Upper lobe of right lung (tissue), 1 donor: ENCODE results near the gene CELSR1. TPM values are rescaled to one million over a fixed set of nuclear protein-coding genes. Genes with fewer than 3 reads are reported as not detected.
"Not testable (repeated sequence)": the region's sequence is repeated elsewhere in the genome, so short reads cannot be mapped to it uniquely, and the experiment has no call there.

Experiments
- ATAC-seq: fragments of 200-7000 bp; cut with Tn5 transposase; one replicate; pipeline ENCODE4 v1.9.1; 2020; ENCODE audit warnings: mild to moderate bottlenecking, moderate library complexity
- DNase-seq: peaks from one replicate; pipeline ENCODE4 v3.0.0-alpha.2; 2020
- H3K27ac ChIP-seq: fragments of 200-600 bp; one replicate; pipeline ENCODE4 v1.8.0; 2022
- H3K27me3 ChIP-seq: fragments of 200-600 bp; one replicate; pipeline ENCODE4 v1.8.0; 2022; ENCODE audit warnings: mild to moderate bottlenecking
- H3K36me3 ChIP-seq: fragments of 200-600 bp; one replicate; pipeline ENCODE4 v1.8.0; 2022
- H3K4me1 ChIP-seq: fragments of 200-600 bp; one replicate; pipeline ENCODE4 v1.8.0; 2022
- H3K4me3 ChIP-seq: fragments of 200-600 bp; one replicate; pipeline ENCODE4 v1.8.0; 2022; ENCODE audit warnings: mild to moderate bottlenecking
- H3K9me3 ChIP-seq: fragments of 200-600 bp; one replicate; pipeline ENCODE4 v1.8.0; 2022
- CTCF ChIP-seq: fragments of 200-600 bp; IDR thresholded peaks from one replicate; pipeline ENCODE4 v1.8.0; 2022; ENCODE audit warnings: antibody characterized with exemption
- intact Hi-C: fragments of 100-400 bp; cut with DNase I; formaldehyde crosslinking; loops from one replicate; pipeline ENCODE4 v1.11.0; 2022
- total RNA-seq: library from RNA; stranded (reverse); fragmentation: NEBNext Ultra II Directional; extraction: Animal tissue kit (Norgen Biotek cat#: 25700); gene quantifications from one replicate; pipeline ENCODE4 v1.2.1, GENCODE V29; 2021
- donor health status: DM: no; HTN: yes; CAD: no; lungs with severe emphysema.

Gene CELSR1
- total RNA-seq, 1 donor from 2014 or later = 53.5 TPM

GRCh38 chr22:46397514-46397913 lies 139.9 kb downstream of the CELSR1 start:
- no peak overlapping the region for H3K4me3 ChIP-seq
- no peak for DNase-seq
- no peak for ATAC-seq
- H3K9me3 ChIP-seq = no peaks in the 10 kb centered on the region
- TF ChIP-seq CTCF = no peak
- H3K4me1 ChIP-seq = no peaks in the 10 kb centered on the region
- intact Hi-C loops = no loop called here
- peaks cover 6% of the 10 kb centered on the region for H3K36me3 ChIP-seq
- no peaks in the 10 kb centered on the region for H3K27me3 ChIP-seq
- no peak overlapping the region for H3K27ac ChIP-seq

- H3K4me3 ChIP-seq, DNase-seq, intact Hi-C loops, H3K36me3 ChIP-seq, H3K4me1 ChIP-seq, H3K27me3 ChIP-seq, H3K9me3 ChIP-seq, H3K27ac ChIP-seq, ATAC-seq: not testable (repeated sequence)
Measured at GRCh38 chr22:46397049-46397448, 140.4 kb downstream of the CELSR1 start.

- Histone ChIP-seq H3K36me3 (peaks cover 6% of the 10 kb centered on the region), H3K9me3 (no peaks in the 10 kb centered on the region), H3K27me3 (no peaks in the 10 kb centered on the region), H3K4me3 (no peak overlapping the region), H3K4me1 (no peaks in the 10 kb centered on the region), H3K27ac (no peak overlapping the region)
- intact Hi-C loops = no loop called here
- no peak for TF ChIP-seq CTCF
- ATAC-seq (no peak), DNase-seq (no peak)
Measured at GRCh38 chr22:46395145-46395544, 142.3 kb downstream of the CELSR1 start.

GRCh38 chr22:46394622-46395021 lies 142.8 kb downstream of the CELSR1 start:
- ATAC-seq = no peak
- peaks cover 6% of the 10 kb centered on the region for H3K36me3 ChIP-seq
- intact Hi-C loops = no loop called here
- DNase-seq = no peak
- H3K27ac ChIP-seq = no peak overlapping the region
- H3K27me3 ChIP-seq = no peaks in the 10 kb centered on the region
- H3K9me3 ChIP-seq = no peaks in the 10 kb centered on the region
- no peak for TF ChIP-seq CTCF
- H3K4me1 ChIP-seq = no peaks in the 10 kb centered on the region
- no peak overlapping the region for H3K4me3 ChIP-seq

- Histone ChIP-seq H3K4me1 (no peaks in the 10 kb centered on the region), H3K27ac (no peak overlapping the region), H3K27me3 (no peaks in the 10 kb centered on the region), H3K9me3 (no peaks in the 10 kb centered on the region), H3K36me3 (peaks cover 3% of the 10 kb centered on the region), H3K4me3 (no peak overlapping the region)
- DNase-seq (no peak), ATAC-seq (no peak)
- TF ChIP-seq CTCF = no peak
- intact Hi-C loops = no loop called here
Measured at GRCh38 chr22:46393873-46394272, 143.5 kb downstream of the CELSR1 start.

- Histone ChIP-seq H3K27ac (no peak overlapping the region), H3K4me3 (no peak overlapping the region), H3K36me3 (no peaks in the 10 kb centered on the region), H3K9me3 (no peaks in the 10 kb centered on the region), H3K4me1 (no peaks in the 10 kb centered on the region), H3K27me3 (no peaks in the 10 kb centered on the region)
- TF ChIP-seq CTCF = no peak
- intact Hi-C loops = no loop called here
- ATAC-seq (no peak), DNase-seq (no peak)
Measured at GRCh38 chr22:46392137-46392844, 145.1 kb downstream of the CELSR1 start.
